NAMALWA (cell line): Measurements from ENCODE around the gene SEMA4C.

Experiments used
- DNase-seq: peaks from one replicate; pipeline ENCODE4 v3.0.0-alpha.2; 2015; ENCODE audit warnings: low spot score

The SEMA4C gene

DNA sequence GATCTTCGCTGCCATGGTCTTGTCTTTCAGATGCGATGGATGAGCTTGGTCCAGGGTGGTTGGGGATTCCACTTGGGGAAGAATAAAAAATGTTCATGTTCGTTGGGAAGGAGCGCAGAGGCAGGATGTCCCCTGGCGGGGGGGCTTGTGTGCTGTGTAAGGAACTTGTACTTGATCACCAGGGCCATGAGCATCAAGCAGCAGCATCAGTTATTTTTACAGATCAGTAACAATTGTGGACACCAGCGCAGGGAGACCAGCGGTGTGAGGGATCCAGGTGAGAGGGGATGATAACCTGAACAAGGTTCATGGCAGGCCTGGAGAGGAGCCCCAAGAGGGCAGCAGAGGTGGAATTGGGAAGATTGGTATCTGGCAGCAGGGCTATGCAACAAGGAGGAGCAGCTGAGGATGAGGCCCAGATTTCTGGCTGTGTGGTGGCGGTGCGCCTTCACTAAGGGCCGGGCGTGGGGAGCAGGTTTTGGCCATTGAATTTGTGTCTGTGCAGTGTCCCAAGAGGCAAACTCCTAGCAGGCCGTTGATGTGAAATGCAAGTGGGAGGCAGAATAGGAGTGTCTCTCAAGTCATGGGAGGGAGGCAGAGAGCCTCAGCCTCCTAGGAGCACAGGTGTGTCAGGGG is 49.9 kb downstream of the SEMA4C start:
- no peak for DNase-seq

- no peak for DNase-seq
Measured at GRCh38 chr2:96819128-96819875, 50.6 kb downstream of the SEMA4C start.

GRCh38 chr2:96817882-96818281 is 52.0 kb downstream of the SEMA4C start:
- no peak for DNase-seq

- DNase-seq: no peak
Measured at GRCh38 chr2:96816836-96817702, 52.8 kb downstream of the SEMA4C start.

- peak; percentile 95 for DNase-seq
Measured at GRCh38 chr2:96816127-96816835, 53.6 kb downstream of the SEMA4C start, which contains the start of gene CNNM3. Gene CNNM3 (plus strand): TSS chr2:96816268. CDS start chr2:96816278, 10 bp downstream.

GRCh38 chr2:96815326-96816126 is 54.4 kb downstream of the SEMA4C start:
- DNase-seq: peak; percentile 44

GRCh38 chr2:96813656-96814055 is 56.2 kb downstream of the SEMA4C start:
- no peak for DNase-seq

- DNase-seq: no peak
Measured at GRCh38 chr2:96811917-96812316, 58.0 kb downstream of the SEMA4C start.

- DNase-seq: no peak
Measured at GRCh38 chr2:96810783-96811192, 59.1 kb downstream of the SEMA4C start.

GRCh38 chr2:96809951-96810782 is 59.7 kb downstream of the SEMA4C start:
- DNase-seq: no peak
